CD4-positive, alpha-beta memory T cell (primary cell): ENCODE data around the gene WDPCP. TPM values are rescaled to one million over a fixed set of nuclear protein-coding genes. Genes with fewer than 3 reads are reported as not detected.
A peak's percentile ranks its signal among the peaks of the same experiment; 100 is the strongest.
"Not testable (repeated sequence)": the region's sequence is repeated elsewhere in the genome, so short reads cannot be mapped to it uniquely, and the experiment has no call there.

Experiments
- CTCF ChIA-PET: fragments of 350-600 bp; sonication (Branson Sonifier 250); formaldehyde crosslinking; loops from one replicate; lab custom pipeline; 2021; ENCODE audit warnings: inconsistent platforms; ENCODE audit not compliant: partially characterized antibody; lab: Charles Lee
- POLR2A ChIA-PET: fragments of 350-600 bp; sonication (Branson Sonifier 250); formaldehyde crosslinking; loops from one replicate; lab custom pipeline; 2021; ENCODE audit not compliant: partially characterized antibody; lab: Charles Lee
- DNase-seq, 5 donors: peaks; one replicate each; pipeline versions ENCODE4 v3.0.0 to v3.0.0-alpha.2; 2020 to 2022; ENCODE audit warnings: mixed read lengths in 1 of 5
- H3K27ac ChIP-seq: one replicate; pipeline ENCODE4 v1.7.0; 2013; ENCODE audit warnings: low read depth, low read length
- H3K27me3 ChIP-seq: 2 replicates; pipeline ENCODE4 v1.7.0; 2013; ENCODE audit warnings: mild to moderate bottlenecking, low read length, moderate library complexity; ENCODE audit not compliant: insufficient read depth
- H3K36me3 ChIP-seq: 2 replicates; pipeline ENCODE4 v1.7.0; 2013; ENCODE audit warnings: mild to moderate bottlenecking, low read length, moderate library complexity; ENCODE audit not compliant: insufficient read depth
- H3K4me1 ChIP-seq: 2 replicates; pipeline ENCODE4 v1.7.0; 2013; ENCODE audit warnings: mild to moderate bottlenecking, low read length, moderate library complexity; ENCODE audit not compliant: insufficient read depth
- H3K4me3 ChIP-seq, 2 donors: one replicate each; pipeline ENCODE4 v1.7.0; 2013; ENCODE audit warnings: low read length in 2 of 2, mild to moderate bottlenecking in 1 of 2
- H3K9me3 ChIP-seq, 2 donors: one replicate each; pipeline ENCODE4 v1.7.0; 2013; ENCODE audit warnings: low read length in 2 of 2, control low read depth in 1 of 2; ENCODE audit not compliant: control insufficient read depth in 1 of 2
- H3K27ac Mint-ChIP-seq, 7 donors: one replicate each; pipeline ENCODE4 v1.8.0; 2020 to 2021; ENCODE audit warnings: mixed read lengths in 7 of 7, mild to moderate bottlenecking in 6 of 7, inconsistent platforms in 3 of 7, moderate library complexity in 3 of 7
- H3K27me3 Mint-ChIP-seq, 2 donors: one replicate each; pipeline ENCODE4 v1.8.0; 2020 to 2021; ENCODE audit warnings: mixed read lengths in 2 of 2
- H3K36me3 Mint-ChIP-seq, 2 donors: one replicate each; pipeline ENCODE4 v1.8.0; 2020 to 2021; ENCODE audit warnings: mixed read lengths in 2 of 2, inconsistent platforms in 1 of 2, mild to moderate bottlenecking in 1 of 2
- H3K4me1 Mint-ChIP-seq, 4 donors: one replicate each; pipeline ENCODE4 v1.8.0; 2020 to 2021; ENCODE audit warnings: mixed read lengths in 4 of 4, mild to moderate bottlenecking in 1 of 4
- H3K4me3 Mint-ChIP-seq, 8 donors: one replicate each; pipeline ENCODE4 v1.8.0; 2020 to 2021; ENCODE audit warnings: mixed read lengths in 8 of 8, mild to moderate bottlenecking in 7 of 8, moderate library complexity in 6 of 8, inconsistent platforms in 3 of 8
- H3K9me3 Mint-ChIP-seq, 8 donors: one replicate each; pipeline ENCODE4 v1.8.0; 2020 to 2021; ENCODE audit warnings: mixed read lengths in 8 of 8, mild to moderate bottlenecking in 5 of 8, inconsistent platforms in 3 of 8, moderate library complexity in 1 of 8
- intact Hi-C: fragments of 100-400 bp; cut with micrococcal nuclease; formaldehyde crosslinking; loops from one replicate; pipeline ENCODE4 v1.15.1; 2023
- polyA plus RNA-seq, 2 donors: library from polyadenylated mRNA; unstranded; fragments of 300-500 nt; fragmentation: Illumina TruSeq; gene quantifications; one replicate each; pipeline ENCODE4 v1.2.3, GENCODE V29; 2021
- total RNA-seq, 2 experiments: library from RNA; stranded (reverse); gene quantifications; one replicate each; pipeline ENCODE4 v1.2.3, GENCODE V29; 2021

WDPCP gene
- total and polyA plus RNA-seq, 4 experiments from 2014 or later = 2.9 to 13.2 (median 6.9) TPM

DNA sequence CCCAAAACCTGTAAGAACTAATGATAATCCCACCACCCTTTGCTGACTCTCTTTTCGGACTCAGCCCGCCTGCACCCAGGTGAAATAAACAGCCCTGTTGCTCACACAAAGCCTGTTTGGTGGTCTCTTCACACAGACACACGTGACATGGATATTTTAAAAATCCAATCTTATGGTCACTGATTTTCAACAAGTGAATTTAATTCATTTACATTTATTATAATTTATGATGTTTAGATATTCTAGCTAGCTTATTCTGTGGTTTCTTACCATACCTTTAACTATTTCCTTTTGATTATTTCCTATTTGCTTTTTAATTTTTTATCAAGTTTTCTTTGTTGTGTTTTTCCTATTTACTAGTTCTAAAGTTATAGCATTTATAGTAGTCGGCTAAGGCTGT, 301.8 kb downstream of the WDPCP start:
- H3K36me3 Mint-ChIP-seq = peaks cover 15 to 27% of the 10 kb centered on the region in 2 donors
- H3K4me1 Mint-ChIP-seq, H3K4me3 Mint-ChIP-seq, H3K27ac ChIP-seq, H3K4me3 ChIP-seq, POLR2A ChIA-PET, H3K27me3 ChIP-seq, CTCF ChIA-PET, DNase-seq, H3K4me1 ChIP-seq, H3K27ac Mint-ChIP-seq, H3K36me3 ChIP-seq, intact Hi-C loops, H3K27me3 Mint-ChIP-seq, H3K9me3 ChIP-seq: not testable (repeated sequence)
- H3K9me3 Mint-ChIP-seq = peaks cover 5 to 80% (median 64%) of the 10 kb centered on the region in 8 donors

DNA sequence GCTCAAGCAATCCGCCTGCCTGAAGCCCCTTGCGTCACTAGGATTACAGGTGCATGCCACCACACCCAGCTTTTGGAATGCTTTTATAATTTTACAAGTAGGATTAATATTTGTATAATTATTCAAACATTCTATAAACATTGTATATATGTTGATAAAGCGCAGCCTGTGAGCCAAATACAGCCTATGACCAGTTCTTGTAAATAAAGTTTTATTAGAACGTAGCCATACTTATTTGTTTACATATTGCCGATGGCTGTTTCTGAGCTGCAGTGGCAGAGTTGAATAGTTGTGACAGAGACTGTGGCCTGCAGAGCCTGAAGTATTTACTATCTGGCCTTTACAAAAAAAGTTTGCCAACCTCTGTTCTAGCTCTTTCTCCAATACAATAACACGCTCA, 305.0 kb downstream of the WDPCP start:
- Histone ChIP-seq H3K36me3 (no peaks in the 10 kb centered on the region), H3K27me3 (no peaks in the 10 kb centered on the region), H3K9me3 (peaks cover 0 to 7% of the 10 kb centered on the region in 2 donors), H3K27ac (no peak overlapping the region), H3K4me1 (no peaks in the 10 kb centered on the region), H3K4me3 (no peak overlapping the region)
- Mint-ChIP-seq H3K4me3 (no peak overlapping the region), H3K4me1 (no peaks in the 10 kb centered on the region), H3K36me3 (peaks cover 30% of the 10 kb centered on the region in 2 donors), H3K27ac (no peak overlapping the region), H3K9me3 (peaks cover 15 to 91% (median 80%) of the 10 kb centered on the region in 8 donors), H3K27me3 (no peaks in the 10 kb centered on the region)
- DNase-seq = no peak
- POLR2A ChIA-PET = no interaction called here
- CTCF ChIA-PET = no interaction called here
- intact Hi-C loops = no loop called here

DNA sequence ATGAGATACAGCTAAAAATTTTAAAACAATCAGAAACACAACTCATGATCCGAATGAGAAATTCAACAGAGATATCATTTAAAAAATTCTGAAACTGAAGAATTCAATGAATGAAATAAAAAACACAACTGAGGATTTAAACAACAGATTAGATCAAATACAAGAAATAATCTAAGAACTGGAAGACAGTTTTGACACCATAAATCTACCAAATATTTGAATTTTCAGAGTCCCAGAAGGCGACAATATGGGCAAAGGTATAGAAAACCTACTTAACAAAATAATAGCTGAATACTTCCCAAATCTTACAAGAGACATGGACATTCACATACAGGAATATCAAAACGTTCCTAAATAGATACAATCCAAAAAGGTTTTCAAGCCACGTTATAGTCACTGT, 315.7 kb downstream of the WDPCP start:
- Mint-ChIP-seq H3K27ac (no peak overlapping the region), H3K9me3 (peaks cover 5 to 82% (median 71%) of the 10 kb centered on the region in 8 donors), H3K27me3 (no peaks in the 10 kb centered on the region), H3K4me1 (no peaks in the 10 kb centered on the region), H3K36me3 (peaks cover 35 to 53% of the 10 kb centered on the region in 2 donors), H3K4me3 (no peak overlapping the region)
- no peak for DNase-seq
- Histone ChIP-seq H3K36me3 (no peaks in the 10 kb centered on the region), H3K9me3 (no peaks in the 10 kb centered on the region), H3K4me1 (no peaks in the 10 kb centered on the region), H3K27ac (no peak overlapping the region), H3K4me3 (no peak overlapping the region), H3K27me3 (no peaks in the 10 kb centered on the region)
- POLR2A ChIA-PET = no interaction called here
- CTCF ChIA-PET = no interaction called here
- intact Hi-C loops = no loop called here

DNA sequence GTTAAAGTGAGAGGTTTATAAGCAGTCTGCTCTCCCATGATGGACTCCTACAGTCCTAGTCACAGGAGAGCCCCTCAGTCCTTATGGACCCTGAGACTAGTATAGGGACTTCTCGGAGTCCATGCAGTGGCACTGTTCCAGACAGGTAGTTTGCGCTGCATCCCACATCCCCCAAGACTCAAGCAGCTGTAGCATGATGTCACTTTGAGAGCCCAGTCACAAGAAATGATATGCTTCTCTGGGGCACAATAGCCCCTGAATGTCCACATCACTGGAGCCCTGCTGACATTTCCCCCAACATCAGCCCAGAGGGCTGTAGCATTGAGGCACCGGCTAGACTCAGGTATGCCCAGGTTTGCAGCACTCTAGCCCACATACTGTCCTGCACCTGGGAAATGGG, 317.6 kb downstream of the WDPCP start:
- Mint-ChIP-seq H3K4me1 (no peaks in the 10 kb centered on the region), H3K9me3 (peaks cover 5 to 73% (median 62%) of the 10 kb centered on the region in 8 donors), H3K27ac (peak overlapping the region in 1 of 7 donors; percentile 3), H3K36me3 (peaks cover 29 to 40% of the 10 kb centered on the region in 2 donors), H3K4me3 (no peak overlapping the region), H3K27me3 (no peaks in the 10 kb centered on the region)
- no peak for DNase-seq
- CTCF ChIA-PET = no interaction called here
- H3K27ac ChIP-seq = no peak overlapping the region
- H3K36me3 ChIP-seq = no peaks in the 10 kb centered on the region
- H3K4me1 ChIP-seq = no peaks in the 10 kb centered on the region
- H3K4me3 ChIP-seq = no peak overlapping the region
- no peaks in the 10 kb centered on the region for H3K9me3 ChIP-seq
- POLR2A ChIA-PET = no interaction called here
- H3K27me3 ChIP-seq = no peaks in the 10 kb centered on the region
- intact Hi-C loops = no loop called here

DNA sequence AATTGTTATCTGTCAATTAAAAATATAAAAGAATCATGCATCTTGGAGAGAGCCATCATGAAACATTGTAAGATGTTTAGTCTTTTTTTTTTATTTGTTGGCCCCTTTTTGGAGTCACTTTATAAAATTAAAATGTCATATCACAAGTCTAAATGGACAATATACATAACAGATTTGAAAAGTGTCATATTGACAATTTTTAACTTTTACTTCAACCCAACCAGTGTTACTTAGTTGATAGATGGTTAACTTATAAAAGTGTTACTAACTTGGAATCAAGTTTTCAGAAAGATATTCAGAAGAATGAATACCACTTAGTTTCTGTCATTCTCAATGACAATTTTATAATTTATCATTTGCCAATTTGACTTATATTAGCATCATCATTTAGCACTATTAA, 319.3 kb downstream of the WDPCP start:
- POLR2A ChIA-PET = no interaction called here
- Histone ChIP-seq H3K36me3 (no peaks in the 10 kb centered on the region), H3K27ac (no peak overlapping the region), H3K9me3 (no peaks in the 10 kb centered on the region), H3K27me3 (no peaks in the 10 kb centered on the region), H3K4me1 (no peaks in the 10 kb centered on the region), H3K4me3 (no peak overlapping the region)
- Mint-ChIP-seq H3K9me3 (peaks cover 6 to 73% (median 54%) of the 10 kb centered on the region in 8 donors), H3K4me3 (no peak overlapping the region), H3K36me3 (peaks cover 16 to 33% of the 10 kb centered on the region in 2 donors), H3K4me1 (no peaks in the 10 kb centered on the region), H3K27me3 (no peaks in the 10 kb centered on the region), H3K27ac (no peak overlapping the region)
- no peak for DNase-seq
- CTCF ChIA-PET = no interaction called here
- intact Hi-C loops = no loop called here

DNA sequence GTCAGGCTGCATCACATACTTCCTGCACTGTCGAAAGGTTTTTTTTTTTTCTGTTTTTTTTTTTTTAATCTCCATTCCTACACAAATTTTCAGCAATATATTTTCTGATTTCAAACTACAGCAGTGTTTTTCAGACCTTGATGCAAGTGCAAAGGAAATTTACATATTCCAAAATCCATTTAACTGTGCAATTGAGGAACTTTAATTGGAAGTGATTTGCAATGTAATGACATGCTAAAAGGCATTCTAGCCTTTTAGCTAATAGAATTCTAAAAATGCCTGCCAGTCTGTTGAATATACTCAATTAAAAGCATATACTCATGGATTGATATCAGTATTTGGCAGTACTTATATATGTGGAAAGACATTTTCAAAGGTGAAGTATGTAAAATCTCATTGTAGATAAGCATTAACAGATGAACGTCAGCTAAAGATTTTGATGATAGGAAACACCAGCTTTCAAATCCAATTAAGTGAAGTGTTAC, 327.1 kb downstream of the WDPCP start:
- Histone ChIP-seq H3K4me3 (no peak overlapping the region), H3K9me3 (no peaks in the 10 kb centered on the region), H3K36me3 (no peaks in the 10 kb centered on the region), H3K27me3 (no peaks in the 10 kb centered on the region), H3K4me1 (no peaks in the 10 kb centered on the region), H3K27ac (no peak overlapping the region)
- DNase-seq = no peak
- ChIA-PET CTCF (no interaction called here), POLR2A (no interaction called here)
- peaks cover 1 to 9% (median 5%) of the 10 kb centered on the region in 4 donors for H3K4me1 Mint-ChIP-seq
- peaks cover 2 to 21% (median 12%) of the 10 kb centered on the region in 8 donors for H3K9me3 Mint-ChIP-seq
- H3K4me3 Mint-ChIP-seq = no peak overlapping the region
- H3K27me3 Mint-ChIP-seq = no peaks in the 10 kb centered on the region
- H3K36me3 Mint-ChIP-seq = peaks cover 6 to 15% of the 10 kb centered on the region in 2 donors
- no peak overlapping the region for H3K27ac Mint-ChIP-seq
- intact Hi-C loops = no loop called here

DNA sequence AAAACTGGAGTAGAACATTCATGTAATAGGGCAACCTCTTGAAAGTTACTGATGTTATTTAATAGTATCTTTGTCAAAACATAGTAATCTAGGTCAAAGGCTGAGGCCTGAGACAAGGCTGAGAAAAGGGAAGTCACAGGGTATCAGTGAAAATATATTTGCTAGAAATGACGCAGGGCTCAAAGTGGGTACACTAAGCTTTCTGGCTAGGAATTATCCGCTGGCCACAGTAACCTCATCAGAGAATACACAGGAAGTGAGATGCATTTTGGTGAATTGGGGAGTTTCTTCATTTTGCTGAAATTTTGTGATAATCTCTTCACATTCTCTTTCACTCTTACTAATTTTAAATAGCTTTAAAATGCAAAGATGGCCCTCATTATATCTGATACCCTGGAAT, 330.8 kb downstream of the WDPCP start:
- Mint-ChIP-seq H3K9me3 (peaks cover 2 to 17% (median 8%) of the 10 kb centered on the region in 8 donors), H3K4me3 (peak overlapping the region in 1 of 8 donors; percentile 0), H3K27me3 (no peaks in the 10 kb centered on the region), H3K4me1 (peaks cover 1 to 9% (median 5%) of the 10 kb centered on the region in 4 donors), H3K36me3 (peaks cover 8 to 32% of the 10 kb centered on the region in 2 donors), H3K27ac (peak overlapping the region in 1 of 7 donors; percentile 0)
- ChIA-PET POLR2A (no interaction called here), CTCF (no interaction called here)
- H3K4me3 ChIP-seq = no peak overlapping the region
- intact Hi-C loops = no loop called here
- DNase-seq = peak in 3 of 5 donors; percentile 0 to 20 (median 5)
- no peaks in the 10 kb centered on the region for H3K27me3 ChIP-seq
- H3K9me3 ChIP-seq = no peaks in the 10 kb centered on the region
- no peak overlapping the region for H3K27ac ChIP-seq
- no peaks in the 10 kb centered on the region for H3K36me3 ChIP-seq
- H3K4me1 ChIP-seq = no peaks in the 10 kb centered on the region
